HG02970 (cell line): ENCODE measurements around the gene C1orf210.

Experiments
- ATAC-seq: cut with Tn5 transposase; IDR thresholded peaks from one replicate; pipeline ENCODE4 v1.9.1; 2021; ENCODE audit warnings: mild to moderate bottlenecking, moderate library complexity, moderate number of reproducible peaks; ENCODE audit not compliant: unreplicated experiment, low FRiP score

Gene C1orf210

DNA sequence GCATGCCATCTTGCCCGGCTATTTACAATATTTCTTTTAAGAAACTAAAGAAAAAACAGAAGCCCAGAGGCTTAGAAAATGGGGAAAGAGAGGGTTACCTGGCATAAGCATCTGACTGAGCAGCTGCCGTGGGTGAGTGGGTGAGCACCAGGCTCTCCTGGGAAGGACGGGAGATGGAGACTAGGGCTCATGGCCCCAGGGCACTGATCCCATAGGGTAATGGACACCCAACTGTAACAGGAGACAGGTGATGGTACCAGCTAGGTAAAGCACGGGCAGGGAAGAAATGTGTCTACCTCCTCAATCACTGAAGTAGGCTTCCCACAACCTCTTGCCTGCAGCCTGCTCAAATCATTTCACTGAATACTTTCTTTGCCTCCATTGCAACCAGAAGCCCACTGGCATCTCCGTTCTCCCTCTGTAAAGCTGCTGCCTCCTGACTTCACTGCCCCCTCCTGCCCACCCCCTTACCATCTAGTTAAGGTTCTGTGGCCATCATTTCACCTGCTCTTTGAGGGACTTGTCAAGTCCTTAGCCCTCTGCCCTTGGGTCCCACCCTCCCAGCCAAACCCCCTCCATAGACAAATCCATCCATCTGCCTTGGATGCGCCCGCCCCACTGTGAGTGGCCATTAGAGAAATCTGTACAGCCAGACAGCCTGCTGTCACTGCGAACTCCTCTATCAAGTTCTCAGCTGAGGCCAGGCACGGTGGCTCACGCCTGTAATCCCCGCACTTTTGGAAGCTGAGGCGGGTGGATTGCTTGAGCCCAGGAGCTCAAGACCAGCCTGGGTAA lies 9.4 kb downstream of the C1orf210 start:
- no peak for ATAC-seq

DNA sequence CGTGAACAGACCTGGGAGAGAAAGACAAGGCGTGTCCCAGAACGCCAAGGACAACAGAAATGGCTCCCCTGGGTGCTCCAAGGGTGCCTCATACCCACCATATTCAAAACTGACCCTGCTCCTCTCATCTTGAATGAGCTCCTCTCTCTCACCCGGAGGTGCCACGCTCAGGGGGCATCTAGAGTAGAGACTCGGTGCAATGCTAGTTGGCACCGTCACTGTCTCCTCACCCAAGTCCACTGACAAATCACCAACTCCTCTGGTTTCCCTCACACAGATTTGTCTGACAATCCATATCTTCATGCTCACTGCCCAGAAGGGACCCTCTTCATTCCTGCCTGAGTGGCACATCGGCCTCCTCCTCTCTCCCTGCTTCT lies 10.6 kb downstream of the C1orf210 start:
- no peak for ATAC-seq

DNA sequence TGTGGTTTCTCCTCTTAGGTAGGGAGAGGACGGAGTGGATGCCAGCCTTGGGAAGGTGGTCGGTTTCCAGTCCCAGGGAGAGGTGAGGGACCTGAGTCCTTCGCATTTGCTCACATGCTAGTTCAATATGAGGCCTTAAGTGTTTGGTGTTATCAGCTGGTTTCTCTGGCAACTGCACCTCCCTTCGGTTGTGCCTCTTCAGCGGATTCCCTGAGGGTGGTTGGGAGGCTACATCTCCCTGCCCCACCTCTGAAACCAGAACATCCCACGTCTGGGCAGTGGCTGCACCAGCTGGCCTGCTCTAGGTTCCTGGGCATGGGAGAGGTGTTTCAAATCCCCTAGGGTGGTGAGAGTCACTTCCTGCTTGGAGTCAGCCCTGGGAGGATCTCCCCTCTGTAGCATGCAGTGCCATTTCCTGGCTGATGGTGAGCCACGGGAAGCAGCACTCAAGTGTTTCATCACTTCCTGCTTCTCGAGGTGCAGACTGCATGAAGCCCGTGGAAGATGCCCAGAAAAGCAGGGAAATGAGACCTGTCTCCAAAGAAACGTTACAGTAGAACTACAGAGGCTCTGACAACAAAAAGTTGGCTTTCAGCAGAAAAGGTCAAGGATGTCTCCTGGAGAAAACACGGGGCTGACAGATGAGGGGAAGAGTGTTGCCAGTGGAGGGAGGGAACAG lies 11.1 kb downstream of the C1orf210 start:
- no peak for ATAC-seq

GRCh38 chr1:43273708-43274107 lies 11.7 kb downstream of the C1orf210 start:
- ATAC-seq = no peak

GRCh38 chr1:43272576-43273571 lies 12.5 kb downstream of the C1orf210 start:
- ATAC-seq = no peak

- ATAC-seq = no peak
Observed at GRCh38 chr1:43272161-43272560, 13.2 kb downstream of the C1orf210 start.

DNA sequence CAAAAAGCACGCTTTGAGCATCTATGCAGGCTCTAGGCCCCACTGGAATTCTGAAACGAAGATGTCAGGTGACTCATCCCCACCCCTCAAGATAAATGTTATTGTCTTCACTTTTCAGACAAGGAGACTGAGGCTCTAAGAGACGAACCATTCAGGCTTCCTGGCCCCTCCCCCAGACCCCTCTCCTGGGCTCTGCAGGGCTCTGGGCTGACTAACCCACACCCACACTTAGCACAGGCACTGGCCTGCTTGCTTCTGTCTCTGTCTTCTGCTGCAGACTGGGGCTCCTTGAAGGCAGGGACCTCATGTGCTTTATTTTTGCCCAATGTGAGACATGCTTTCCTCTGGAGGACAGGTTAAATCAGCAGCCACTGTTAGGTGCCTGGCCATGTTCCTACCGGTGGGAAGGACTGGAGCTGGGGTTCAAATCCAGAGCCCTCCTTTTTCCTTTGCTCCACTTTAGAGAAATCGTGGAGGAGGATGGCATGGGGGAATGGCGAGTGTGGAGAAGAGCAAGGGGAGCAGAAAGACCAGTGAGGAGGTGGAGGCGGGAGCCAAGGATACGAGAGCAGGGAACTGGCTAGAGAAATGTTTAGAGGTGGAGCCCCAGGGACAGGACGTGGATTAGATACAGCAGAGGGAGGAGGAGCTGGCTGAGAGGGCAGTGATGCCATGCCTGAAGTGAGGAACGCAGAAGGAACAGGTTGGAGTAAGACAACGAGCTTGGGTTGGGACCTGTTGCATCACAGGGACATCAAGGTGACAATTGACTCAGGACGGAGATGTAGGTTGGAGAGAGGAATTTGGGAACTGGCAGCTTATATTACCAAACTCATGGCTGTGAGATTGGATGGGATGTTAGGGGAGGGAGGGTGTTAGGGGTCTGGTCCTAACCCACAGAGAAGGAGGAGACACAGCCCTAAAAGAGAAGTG lies 13.9 kb downstream of the C1orf210 start:
- no peak for ATAC-seq

DNA sequence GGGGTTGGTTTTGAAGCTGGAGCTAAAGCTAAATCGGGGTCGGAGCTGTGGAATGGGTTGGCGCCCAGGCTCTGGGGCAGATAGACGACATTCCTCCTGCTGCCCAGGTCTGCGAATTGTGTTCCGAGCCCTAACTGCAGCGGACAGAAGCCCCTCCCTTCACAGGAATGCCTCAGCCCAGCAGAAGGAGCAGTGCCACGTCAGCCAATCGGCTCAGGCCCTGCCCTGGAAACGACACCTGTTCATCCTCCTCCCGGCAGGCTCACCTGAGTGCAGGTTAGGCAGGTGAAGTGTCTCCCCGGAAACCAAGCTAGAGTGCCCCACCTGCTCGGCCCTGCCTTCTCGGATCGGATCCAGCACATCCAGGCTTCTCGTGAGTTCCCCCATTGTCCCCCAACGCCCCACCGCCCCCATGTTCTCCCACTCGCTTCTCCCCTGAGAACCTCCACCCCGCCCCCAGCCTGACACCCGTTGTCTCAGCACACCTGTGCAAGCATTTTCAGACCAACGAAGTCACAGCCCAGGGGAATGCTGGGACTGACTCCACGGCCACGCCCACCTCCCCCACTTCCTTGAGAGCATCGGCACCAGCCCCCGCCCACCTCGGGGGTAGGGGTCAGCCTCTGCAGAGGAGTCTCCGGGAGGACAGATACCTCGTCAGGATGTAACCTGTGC lies 14.8 kb downstream of the C1orf210 start:
- ATAC-seq = no peak

DNA sequence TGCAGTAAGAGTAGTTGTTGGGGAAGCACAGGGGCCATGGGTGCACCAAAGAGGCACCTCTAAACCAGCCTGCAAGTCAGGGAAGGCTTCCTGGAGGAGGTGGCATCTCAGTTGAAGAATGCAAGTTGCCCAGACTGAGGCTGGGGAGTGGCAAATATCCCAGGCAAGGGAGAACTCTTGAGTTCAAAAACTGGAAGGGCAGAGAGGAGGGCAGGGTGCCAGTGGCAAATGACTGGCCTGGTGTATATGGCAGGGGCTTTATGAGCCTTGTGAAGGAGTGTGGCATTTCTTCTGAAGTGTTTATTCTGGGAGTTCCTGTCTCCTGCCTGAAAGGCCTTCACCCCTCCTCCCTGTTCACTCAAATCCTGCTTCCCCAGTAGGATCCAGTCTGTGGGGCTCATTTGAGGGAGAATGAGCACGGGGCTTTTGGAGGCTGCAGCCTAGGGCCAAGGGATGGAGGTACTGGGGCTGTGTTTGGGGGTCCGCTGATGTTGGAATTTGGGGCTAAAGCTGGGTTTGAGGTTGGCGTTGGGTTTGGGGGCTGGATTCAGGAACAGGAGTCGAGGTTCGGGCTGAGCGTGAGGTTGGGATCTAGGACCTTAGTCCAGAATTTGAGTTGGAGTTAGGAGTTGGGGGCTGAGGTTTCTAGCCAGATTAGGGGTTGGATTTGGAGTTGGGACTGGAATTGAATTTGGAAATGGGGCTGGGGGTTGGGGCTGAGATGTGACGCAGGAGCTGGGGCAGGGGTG lies 15.6 kb downstream of the C1orf210 start, which contains the start of gene TMEM125:
TMEM125 (plus strand) TSS at position 357 of the 749 bp plus-strand sequence. CDS start 2,740 bp downstream, outside the sequence.
- no peak for ATAC-seq

DNA sequence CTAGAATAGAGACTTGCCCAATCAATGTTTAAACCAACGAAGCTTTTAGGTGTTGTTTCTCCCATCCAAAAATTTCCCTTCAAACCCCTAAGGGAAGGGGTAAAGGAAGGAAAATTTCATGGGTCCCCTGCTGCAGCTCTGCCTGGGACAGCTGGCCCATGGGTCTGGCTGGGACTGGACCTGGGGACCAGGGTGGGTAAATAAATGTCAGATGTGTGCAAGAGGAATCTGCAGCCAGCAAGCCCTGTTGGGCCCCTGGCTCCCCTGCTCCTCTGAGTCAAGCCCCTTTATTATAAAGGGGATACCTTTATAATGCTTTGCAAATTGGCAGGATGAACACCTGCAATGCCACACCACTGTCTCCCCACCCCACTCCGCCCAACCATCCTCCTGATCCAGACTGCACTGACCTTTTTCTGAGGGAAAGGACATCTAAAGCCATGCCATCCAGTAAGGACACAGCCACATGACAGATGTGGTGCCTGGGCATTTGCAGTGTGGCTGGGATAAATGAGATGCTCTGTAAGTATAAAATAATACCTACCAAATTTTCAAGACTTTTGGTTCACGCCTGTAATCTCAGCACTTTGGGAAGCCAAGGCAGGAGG lies 17.5 kb downstream of the C1orf210 start:
- ATAC-seq = no peak

DNA sequence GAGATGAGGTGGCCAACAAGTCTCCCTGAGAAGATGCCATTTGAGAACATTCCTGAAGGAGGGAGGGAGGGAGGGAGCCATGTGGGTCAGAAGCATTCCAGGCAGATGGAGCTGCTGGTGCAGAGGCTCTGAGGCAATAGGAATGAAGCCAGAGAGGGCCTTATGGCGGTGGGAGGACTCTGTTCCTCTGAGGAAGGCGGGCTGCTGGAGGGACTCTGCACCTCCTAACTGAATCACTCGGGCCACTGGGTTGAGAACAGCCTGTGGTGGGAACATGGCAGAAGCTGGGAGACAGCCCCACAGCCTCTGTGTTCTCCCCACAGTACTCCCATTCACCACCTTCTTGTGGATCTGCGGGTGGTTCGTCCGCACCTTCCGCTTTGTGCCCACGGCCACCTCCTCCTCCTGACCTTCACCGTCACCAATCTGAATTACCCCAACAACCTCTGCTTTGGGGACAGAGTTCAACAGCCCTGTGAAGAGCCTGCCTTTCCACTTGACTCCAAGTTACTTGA lies 18.0 kb downstream of the C1orf210 start:
- no peak for ATAC-seq

GRCh38 chr1:43266881-43267280 lies 18.5 kb downstream of the C1orf210 start:
- no peak for ATAC-seq

DNA sequence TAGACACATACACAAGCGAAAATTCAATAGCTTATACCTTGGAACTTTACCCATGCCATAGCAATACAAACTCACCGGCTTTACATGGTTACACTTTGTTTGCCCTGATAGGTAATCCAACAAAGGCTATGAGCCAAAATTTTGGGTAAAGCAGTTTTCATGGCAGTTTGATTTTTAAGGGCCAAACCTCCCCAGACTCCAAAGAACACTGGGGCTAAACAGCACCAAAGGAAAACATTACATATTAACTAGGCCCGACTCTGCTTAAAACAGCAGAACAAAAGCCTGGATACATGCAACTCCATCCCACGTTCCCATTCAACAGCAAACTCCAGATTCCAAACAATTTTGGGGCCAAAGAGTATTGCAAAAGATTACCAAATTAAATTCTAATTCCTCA lies 19.9 kb downstream of the C1orf210 start:
- ATAC-seq = no peak

DNA sequence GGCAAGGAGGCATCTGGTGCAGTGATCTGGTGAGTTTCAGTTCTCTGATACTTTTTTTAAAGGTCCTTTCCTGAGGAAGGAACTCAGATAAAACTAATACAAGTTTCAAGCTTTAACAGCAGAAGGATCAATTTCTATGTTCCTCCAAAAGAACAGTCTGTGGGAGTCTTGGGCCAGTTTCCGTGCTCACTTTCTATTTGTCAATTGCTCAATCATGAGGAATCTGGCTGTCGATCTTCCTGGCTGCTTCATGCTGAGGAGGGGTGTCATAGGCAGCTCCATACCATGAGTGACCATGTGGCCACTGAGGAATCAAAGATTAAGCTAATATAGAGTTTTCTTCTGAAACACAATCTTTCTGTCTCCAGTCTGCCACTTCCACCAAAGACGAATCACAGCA lies 27.0 kb downstream of the C1orf210 start:
- ATAC-seq = no peak

- ATAC-seq = no peak
Observed at GRCh38 chr1:43256675-43257570, 28.5 kb downstream of the C1orf210 start.

DNA sequence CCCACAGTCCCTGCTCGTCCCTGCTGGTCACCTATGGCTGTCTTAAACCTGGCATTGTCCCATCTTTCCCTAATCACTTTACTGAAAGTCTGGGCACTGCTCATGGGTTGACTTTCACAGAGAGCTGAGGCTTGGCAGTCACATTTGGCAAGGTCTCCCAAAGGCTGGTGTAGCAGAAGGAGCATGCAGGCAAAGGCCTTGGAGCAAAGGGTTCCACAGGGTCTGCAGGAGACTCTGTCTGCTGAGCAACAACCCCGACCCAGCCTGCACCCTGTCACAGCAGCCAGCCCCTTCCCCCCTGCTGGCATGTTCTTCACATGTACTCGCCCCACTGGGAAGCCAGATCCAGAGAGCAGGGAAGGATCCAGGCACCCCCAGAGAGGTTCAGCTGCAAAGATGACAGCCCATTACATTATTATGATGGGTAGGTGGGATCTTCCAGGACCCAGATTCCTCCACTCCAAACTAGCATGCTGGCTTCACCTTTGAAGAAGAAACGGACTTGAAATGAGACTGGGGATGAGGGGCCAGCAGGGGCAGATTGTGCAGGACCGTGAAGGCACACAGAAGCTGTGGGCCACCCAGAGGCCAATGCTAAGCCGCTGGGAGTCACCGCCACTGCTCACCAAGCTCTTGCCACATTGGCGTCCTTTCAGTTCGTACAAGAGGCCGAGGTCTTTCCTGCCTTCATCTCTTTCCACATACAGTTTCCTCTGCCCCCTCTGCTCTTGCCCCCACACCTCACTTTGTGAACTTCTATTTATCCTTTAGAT lies 29.8 kb downstream of the C1orf210 start:
- no peak for ATAC-seq
